ENCODE results near the gene CFAP61.
A peak's percentile ranks its signal among the peaks of the same experiment; 100 is the strongest.
"Not testable (repeated sequence)": the region's sequence is repeated elsewhere in the genome, so short reads cannot be mapped to it uniquely, and the experiment has no call there.

CFAP61 gene, protein sequence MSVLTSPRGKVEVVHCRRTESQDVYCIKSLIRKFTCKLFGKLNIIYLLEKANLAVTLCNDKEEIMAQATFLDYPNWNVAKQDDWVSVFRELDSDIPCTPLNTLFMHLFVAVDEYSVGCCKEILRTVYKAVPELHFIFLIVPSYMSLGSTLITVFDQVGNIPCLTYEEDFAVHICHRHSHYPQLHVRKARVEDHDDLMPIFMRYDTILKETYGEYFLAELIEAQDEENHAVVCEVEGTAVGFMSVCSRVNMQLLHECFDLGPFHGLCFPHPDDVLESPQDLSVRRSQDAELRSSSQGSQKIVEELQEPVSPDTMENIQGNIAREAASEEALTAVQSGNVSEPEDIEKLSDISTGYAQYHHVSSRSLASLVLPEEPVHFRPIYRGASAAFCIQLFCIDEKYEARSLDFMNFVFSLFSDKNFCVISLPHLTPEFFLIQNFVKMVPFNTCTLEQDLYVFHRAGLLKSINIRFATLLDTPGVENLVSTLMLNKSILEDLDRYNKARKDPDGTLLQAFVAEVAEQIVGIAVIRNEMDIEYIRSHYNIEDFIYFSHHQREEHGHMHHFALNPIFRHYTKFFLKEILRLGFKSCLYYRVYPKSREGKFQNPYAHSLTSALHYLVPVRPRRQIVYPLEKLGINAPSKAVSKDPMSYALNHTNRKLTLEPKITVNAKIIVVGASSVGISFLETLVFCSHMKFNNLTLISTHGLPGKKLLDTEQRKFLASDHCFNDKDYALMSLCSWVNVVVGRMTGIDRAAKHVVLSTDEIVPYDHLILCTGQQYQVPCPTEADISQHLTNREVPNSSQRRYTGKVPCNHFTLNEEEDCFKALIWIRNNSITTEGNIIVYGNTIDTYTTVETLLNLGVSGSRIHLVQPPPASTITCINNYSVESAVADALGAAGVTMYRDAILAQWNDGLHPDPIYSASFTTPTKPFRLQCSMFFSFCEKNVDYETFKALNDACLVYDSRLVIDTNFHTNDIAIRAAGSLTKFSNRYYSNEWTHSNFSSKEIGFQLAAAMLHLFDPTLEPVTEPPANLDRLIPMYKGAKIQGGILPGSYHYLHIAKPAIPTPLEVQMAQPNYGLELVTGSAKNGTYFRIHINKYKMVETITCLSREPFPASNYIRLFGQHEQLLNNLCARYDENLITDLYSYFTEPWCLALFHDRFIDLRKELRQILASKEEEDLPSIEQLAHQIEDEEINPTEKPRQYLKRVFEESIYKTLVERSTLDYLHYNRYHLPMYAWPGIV

GRCh38 chr20:20052074-20052970 is at the start of gene CFAP61, which contains the start of gene CRNKL1:
CFAP61 (plus strand) TSS chr20:20052532; CDS start chr20:20056654, 4,122 bp downstream.
CRNKL1 (minus strand) TSS chr20:20052466; CDS start chr20:20052342, 124 bp downstream.
- peak; percentile 94 to 96 for DNase-seq (ENCODE audit: low read depth in 2 of 2)

DNA sequence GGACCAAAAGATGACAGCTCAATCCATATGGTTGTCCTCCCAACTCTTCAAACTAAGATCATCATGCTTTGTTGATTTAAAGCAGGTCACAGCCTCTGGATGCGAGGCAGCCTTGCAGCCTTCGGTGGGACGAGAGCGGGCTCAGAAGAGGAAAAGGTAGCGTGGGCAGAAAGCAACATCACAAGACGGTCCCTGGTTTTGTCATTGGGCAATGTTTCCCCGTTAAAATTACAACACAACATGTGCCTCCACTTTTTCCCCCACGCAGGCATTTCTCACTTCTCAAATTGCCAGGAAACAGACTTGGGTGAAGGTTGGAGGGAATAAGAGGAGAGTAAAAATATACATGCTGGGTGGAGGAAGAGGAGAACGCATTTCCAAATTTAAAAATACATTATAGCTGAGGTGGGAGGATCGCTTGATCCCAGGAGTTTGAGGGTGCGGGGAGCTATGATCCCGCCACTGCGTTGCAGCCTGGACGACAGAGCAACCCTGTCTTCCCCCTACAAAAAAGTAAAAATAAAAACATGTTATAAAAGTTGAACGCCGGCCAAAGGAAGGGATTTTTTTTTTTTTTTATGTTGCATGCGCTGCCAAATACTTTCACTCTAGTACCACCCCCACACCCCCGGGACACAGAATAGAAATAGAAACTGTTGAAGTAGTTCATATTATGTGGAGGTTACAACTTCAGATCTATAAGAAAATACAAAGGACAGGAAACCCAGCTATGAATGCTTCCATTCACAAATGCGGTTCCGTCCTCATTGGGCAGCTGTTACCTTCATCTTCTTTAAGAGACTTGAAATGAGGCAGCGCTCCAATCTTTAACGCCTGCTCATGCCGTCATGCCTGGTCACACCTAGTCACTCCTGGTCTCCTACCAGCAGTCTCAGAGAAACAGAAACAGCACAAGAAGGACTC is 49.0 kb upstream of the CFAP61 start:
- no peak for DNase-seq (ENCODE audit: low read depth in 2 of 2)

DNA sequence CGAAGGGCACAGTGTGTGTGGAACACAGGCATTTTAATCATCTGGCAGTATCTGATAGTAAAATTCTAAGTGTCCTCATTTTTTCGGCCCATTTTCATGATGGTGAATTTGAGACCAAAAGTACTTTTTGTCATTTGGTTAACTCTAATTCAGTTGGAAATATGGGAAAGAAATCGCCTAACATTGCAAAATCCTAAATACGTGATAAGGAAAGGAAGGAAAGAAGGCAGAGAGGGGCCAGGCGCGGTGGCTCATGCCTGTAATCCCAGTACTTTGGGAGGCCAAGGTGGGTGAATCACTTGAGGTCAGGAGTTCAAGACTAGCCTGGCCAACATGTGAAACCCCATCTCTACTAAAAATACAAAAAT is 48.4 kb upstream of the CFAP61 start:
- DNase-seq (ENCODE audit: low read depth in 2 of 2) = not testable (repeated sequence)

DNA sequence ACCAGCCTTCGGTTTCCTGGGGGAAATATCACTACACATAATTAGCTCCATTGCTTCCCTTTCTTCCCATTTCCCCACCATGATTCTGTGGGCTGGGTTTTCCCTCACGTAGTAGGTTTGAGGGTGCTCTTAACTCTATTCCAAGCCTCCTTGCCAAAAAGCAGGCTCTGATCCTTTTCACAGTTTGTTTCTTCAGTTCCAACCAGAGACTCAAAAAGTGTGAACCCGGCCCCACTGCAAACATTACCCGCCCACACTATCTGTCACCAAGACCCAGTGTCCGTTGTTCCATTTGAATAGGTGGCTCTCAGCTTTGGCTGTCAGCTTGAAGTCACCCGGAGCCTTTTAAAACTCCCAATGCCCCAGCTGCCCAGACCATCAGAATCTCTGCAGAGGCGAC is 47.0 kb upstream of the CFAP61 start:
- DNase-seq (ENCODE audit: low read depth in 2 of 2) = no peak

DNA sequence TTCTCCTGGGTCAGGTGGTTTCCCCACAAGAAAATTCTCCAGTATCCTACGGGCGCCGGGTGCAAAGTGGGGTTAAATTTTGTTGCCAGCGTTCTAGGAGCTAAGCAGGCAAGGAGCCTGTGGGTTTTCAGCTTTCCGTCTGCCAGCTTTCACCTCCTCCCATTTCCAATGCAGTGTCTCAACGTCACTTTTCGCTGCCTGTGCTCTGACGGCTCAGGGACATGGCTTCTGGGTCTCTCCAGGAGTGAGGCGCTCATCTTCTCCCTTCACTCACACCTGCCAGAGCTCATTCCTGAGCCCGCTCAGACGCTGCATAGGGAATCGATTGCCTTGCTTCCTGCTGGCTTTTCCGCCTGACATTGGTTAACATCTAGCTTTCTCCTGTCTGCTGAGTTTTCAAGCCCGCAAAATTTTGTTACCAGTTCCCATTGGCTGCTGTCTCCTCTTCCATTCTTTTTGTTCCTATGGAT is 42.5 kb upstream of the CFAP61 start:
- DNase-seq (ENCODE audit: low read depth in 2 of 2) = no peak

DNA sequence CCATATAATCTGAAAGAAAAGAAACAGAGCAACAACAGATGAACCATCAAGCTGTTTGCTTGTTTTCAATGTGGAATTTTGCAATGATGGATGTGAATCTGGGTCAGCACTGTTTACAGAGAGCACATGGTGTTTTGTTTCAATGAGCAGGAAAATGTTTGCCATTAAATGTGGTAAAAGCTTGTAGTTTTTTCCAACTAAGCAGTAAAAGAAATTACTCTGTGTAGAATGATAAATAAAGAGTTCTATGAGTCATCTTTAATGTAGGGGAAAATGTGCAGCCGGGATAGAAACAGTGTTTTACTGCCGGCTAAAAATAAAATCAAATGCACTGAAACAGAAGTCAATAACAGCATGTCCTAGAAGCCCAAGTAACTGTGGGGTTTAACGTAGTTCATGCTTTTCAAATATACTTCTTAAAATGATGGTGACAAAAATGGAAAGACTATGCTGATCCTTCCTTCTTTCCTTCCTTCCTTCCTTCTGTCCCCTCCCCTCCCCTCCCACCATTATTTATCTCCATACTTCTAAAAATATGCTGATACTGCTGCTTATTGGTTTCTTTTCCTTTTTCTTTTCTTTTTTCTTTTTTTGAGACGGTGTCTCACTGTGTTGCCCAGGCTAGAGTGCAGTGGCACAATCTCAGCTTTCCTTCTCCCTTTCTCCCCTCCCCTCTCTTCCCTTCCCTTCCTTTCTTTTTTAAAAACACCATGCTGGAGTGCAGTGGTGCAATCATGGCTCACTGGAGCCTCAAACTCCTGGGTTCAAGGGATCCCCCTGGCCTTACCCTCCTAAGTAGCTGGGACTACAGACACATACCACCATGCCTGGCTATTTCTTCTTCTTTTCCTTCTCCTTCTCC is 41.5 kb upstream of the CFAP61 start:
- no peak for DNase-seq (ENCODE audit: low read depth in 2 of 2)

GRCh38 chr20:20012541-20012940 is 39.8 kb upstream of the CFAP61 start:
- DNase-seq (ENCODE audit: low read depth in 2 of 2) = no peak

GRCh38 chr20:20014659-20015058 is 37.7 kb upstream of the CFAP61 start:
- DNase-seq (ENCODE audit: low read depth in 2 of 2) = no peak

DNA sequence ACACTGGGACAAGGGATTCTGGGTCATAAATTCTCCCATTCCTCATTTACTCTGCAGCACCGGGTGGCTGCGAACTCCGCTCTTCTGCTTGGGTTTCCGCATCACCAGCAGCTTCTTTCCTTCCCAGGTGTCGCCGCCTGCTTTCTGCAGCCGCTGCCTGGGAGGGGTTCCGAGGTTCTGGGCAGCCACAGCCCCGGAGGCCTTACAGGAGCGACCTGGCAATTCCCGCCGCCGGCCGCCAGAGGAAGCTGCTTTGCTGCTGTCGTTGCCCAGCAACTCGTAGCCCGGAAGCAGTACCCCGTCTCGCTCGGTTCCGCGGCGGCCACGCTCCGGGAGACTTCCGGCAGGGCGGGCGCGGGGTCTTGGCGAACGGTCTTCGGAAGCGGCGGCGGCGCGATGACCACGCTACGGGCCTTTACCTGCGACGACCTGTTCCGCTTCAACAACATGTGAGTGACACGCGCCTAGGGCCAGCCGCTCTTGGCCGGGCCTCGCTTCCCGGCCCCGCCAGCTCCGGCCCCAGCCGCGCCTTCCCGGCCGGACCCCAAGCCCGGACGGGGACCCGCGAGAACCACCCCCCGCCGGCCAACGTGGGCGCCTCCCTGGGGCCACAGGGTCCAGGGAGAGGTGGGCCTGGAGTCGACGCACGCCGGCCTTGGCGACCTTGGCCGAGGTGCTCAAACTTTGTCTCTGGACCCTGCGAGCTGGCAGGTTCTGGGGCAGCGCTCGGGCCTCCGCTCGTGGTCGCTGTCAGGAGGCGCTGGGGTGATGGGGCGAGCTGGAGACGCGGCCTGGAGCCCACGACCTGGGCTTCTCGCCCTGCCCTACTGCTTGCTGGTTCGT is 35.1 kb upstream of the CFAP61 start, which contains the start of gene NAA20:
TSS of gene NAA20 (plus strand) at position 362 of the 843 bp plus-strand sequence. CDS start at position 397, 35 bp downstream.
- peak; percentile 77 to 78 for DNase-seq (ENCODE audit: low read depth in 2 of 2)

DNA sequence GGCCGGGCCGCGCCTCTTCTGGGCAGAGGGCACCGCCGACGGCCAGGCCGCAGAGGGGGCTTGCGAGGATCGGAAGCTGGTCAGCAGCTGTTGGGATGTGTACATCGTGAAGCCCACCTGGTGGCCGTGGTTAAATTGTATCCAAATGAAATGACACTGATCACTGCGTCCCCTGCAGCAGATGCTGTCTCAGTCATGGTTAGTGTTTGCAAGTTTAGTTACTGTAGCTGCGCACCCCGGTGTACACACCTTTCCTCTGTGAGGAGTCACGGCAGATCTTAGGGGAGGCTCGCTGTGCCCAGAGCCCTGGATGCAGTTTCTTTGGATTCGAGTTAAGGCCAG is 34.5 kb upstream of the CFAP61 start:
- no peak for DNase-seq (ENCODE audit: low read depth in 2 of 2)

DNA sequence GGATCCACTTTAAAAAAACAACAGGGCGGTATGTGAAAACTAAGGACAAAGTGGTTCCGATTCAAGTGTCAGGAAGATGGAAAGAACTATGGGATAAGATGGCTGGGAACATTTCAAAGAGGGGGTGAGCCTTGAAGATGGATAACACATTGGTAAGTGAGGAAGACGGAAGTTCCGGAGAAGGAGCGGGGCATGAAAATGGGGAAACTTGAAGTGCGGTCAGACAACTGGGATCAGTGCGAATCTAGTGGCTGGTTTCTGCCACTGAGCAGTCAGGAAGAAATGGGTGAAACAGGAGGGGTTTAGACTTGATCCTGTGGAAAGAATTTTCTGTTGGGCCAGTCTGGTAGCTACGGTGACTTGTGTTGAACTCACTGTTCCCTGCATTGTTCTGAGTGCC is 34.0 kb upstream of the CFAP61 start:
- no peak for DNase-seq (ENCODE audit: low read depth in 2 of 2)

GRCh38 chr20:20019123-20019522 is 33.2 kb upstream of the CFAP61 start:
- no peak for DNase-seq (ENCODE audit: low read depth in 2 of 2)

- no peak for DNase-seq (ENCODE audit: low read depth in 2 of 2)
Measured at GRCh38 chr20:20020908-20021307, 31.4 kb upstream of the CFAP61 start.

DNA sequence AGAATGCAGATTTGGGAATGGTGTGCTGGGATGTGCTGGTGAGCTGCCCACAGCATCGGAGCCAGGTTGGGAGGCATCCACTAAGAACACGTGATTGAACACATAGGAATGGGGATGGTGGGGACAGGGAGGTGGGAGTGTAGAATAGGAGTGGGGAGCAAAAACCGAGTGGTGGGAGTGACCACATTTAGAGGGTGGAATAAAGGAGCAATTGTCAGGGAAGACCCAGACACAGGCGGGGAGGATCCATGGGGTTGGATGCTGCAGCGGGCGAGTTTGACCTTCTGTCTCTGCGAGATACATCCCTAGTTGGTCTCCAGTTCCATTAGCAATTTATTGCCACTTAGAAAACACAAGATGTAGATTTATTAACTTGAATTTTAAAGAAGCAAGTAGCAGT is 30.5 kb upstream of the CFAP61 start:
- DNase-seq (ENCODE audit: low read depth in 2 of 2) = no peak

- DNase-seq (ENCODE audit: low read depth in 2 of 2) = no peak
Measured at GRCh38 chr20:20022498-20022897, 29.8 kb upstream of the CFAP61 start.

DNA sequence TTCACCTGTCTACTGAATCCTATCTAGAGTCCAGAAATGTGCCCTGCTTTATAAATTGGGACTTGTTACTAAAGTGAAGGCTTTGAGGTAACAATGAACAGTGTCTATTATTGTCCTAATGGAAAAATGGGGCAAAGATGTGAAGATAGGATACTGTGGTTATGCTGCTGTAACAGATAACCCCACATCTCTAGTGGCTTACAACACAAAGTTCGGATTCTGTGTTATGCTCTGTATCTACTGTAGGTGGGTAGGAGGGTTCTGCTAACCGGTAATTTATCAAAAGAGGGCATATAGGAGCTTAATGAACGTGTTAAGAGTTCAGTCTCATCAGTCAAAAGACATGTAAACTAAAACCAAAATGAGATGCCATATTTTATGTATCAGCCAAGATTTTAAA is 28.9 kb upstream of the CFAP61 start:
- DNase-seq (ENCODE audit: low read depth in 2 of 2) = no peak

GRCh38 chr20:20024942-20025341 is 27.4 kb upstream of the CFAP61 start:
- no peak for DNase-seq (ENCODE audit: low read depth in 2 of 2)

DNA sequence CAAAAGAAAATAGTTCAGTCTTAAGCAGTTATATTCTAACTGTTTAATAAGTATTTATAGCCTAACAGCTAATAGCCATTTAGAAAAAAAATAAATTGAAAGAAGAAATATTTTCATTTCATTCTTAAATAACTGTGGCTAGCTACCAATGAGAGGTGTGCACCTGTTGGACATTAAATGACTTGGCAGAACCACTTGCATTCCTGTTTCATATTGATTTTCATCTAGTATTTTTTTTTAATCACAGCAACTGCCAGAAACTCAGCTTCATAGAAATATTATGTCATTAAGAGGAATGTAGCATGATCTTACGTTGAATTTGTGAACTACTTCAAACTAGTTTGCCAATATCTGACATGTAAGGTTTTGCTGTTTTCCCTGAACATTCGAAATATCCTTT is 25.0 kb upstream of the CFAP61 start:
- DNase-seq (ENCODE audit: low read depth in 2 of 2) = no peak
